HUES64 (cell line): ENCODE data around the gene FAM210B.
A peak's percentile ranks its signal among the peaks of the same experiment; 100 is the strongest.
"Not testable (repeated sequence)": the region's sequence is repeated elsewhere in the genome, so short reads cannot be mapped to it uniquely, and the experiment has no call there.

Source experiments
- H3K27ac ChIP-seq: 2 replicates; pipeline ENCODE4 v1.7.0; 2013; ENCODE audit warnings: low read depth, low read length, inconsistent platforms
- H3K27me3 ChIP-seq: 2 replicates; pipeline ENCODE4 v1.6.1; 2013; ENCODE audit warnings: mild to moderate bottlenecking, low read length; ENCODE audit not compliant: insufficient read depth
- H3K36me3 ChIP-seq: 2 replicates; pipeline ENCODE4 v1.6.1; 2013; ENCODE audit warnings: mild to moderate bottlenecking, low read length; ENCODE audit not compliant: insufficient read depth
- H3K4me1 ChIP-seq: 2 replicates; pipeline ENCODE4 v1.6.1; 2013; ENCODE audit warnings: mild to moderate bottlenecking, low read length, moderate library complexity; ENCODE audit not compliant: insufficient read depth
- H3K4me3 ChIP-seq: 2 replicates; pipeline ENCODE4 v1.5.1; 2013; ENCODE audit warnings: mild to moderate bottlenecking, low read length, moderate library complexity
- H3K9ac ChIP-seq: 2 replicates; pipeline ENCODE4 v1.6.1; 2013; ENCODE audit warnings: mild to moderate bottlenecking, low read depth, low read length
- H3K9me3 ChIP-seq: 2 replicates; pipeline ENCODE4 v1.6.1; 2013; ENCODE audit warnings: low read depth, low read length; ENCODE audit not compliant: insufficient read depth
- WGBS: fragments of 150-250, 120-280 bp; methylation state at CpG from one replicate; pipeline ENCODE4 v1.1.7; 2013; ENCODE audit warnings: missing lambda C conversion rate; 5-methylcytosine and 5-hydroxymethylcytosine counted together

Gene FAM210B

DNA sequence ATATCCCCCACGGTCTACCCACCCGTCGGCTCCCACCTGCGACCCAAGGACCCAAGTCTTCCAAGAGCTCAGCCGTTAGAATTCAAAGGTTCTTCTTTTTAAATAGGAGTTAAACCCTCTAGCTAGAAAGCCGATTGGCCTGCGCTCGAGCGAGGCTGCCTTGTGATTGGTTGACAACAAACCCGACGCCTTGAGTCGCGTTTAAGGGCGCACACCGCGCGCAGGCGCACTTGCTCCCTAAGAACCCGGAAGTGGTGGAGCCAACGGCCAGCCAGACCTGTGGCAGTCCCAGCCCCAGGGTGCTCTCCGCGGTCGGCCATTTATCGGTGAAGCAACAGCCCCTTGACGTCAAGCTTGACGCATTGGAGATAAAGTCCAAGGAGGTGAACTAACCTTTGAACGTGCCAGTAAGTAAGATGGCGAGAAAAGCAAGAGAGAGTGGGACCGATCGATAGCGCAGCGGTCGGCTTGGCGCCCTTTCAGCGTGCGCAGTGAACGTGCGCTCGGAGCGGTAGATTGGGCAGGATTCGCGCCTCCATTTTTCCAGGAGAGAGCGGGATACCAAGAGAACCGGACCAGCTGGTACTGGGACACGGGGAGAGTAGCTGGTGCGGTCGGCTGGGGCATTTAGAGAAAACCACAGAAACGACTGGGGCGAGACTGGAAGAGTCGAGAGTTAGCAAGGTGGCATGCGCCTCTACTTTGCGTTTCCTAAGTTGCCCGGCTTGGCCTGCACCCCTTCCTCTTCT, 33.5 kb downstream of the FAM210B start, which contains the start of the genes AURKA and CSTF1:
Gene AURKA (minus strand): TSS at position 84 of the 749 bp plus-strand sequence. CDS start 4,018 bp downstream, outside the sequence.
Gene CSTF1 (plus strand): TSS at position 514 of the 749 bp plus-strand sequence. CDS start 2,908 bp downstream, outside the sequence.
- Histone ChIP-seq H3K9ac (peak within 1 kb of the TSS; percentile 94), H3K36me3 (peaks cover 68% of the 10 kb centered on the region), H3K4me3 (peak within 1 kb of the TSS; percentile 88), H3K9me3 (no peaks in the 10 kb centered on the region), H3K4me1 (peaks cover 13% of the 10 kb centered on the region), H3K27me3 (no peaks in the 10 kb centered on the region), H3K27ac (peak within 1 kb of the TSS; percentile 91)
- under 1% methylated on average over 53 of the region's 53 CpGs for WGBS

- H3K36me3 ChIP-seq, result peaks cover 68% of the 10 kb centered on the region
- peak overlapping the region; percentile 88 for H3K4me3 ChIP-seq
- H3K4me1 ChIP-seq, result peaks cover 13% of the 10 kb centered on the region
- H3K9ac ChIP-seq, result peak overlapping the region; percentile 94
- peak overlapping the region; percentile 91 for H3K27ac ChIP-seq
- WGBS, result 4% methylated on average over 16 of the region's 18 CpGs
- no peaks in the 10 kb centered on the region for H3K9me3 ChIP-seq
- H3K27me3 ChIP-seq, result no peaks in the 10 kb centered on the region
These were observed 34.2 kb downstream of the FAM210B start for GRCh38 chr20:56392881-56393482.

GRCh38 chr20:56393653-56394052, 34.9 kb downstream of the FAM210B start:
- WGBS, result 73% methylated on average over 8 of the region's 8 CpGs
- Histone ChIP-seq H3K4me3 (peak overlapping the region; percentile 88), H3K36me3 (peaks cover 69% of the 10 kb centered on the region), H3K4me1 (peaks cover 13% of the 10 kb centered on the region), H3K9ac (peak overlapping the region; percentile 94), H3K27me3 (no peaks in the 10 kb centered on the region), H3K9me3 (no peaks in the 10 kb centered on the region), H3K27ac (no peak overlapping the region)

- no peak overlapping the region for H3K9ac ChIP-seq
- H3K4me3 ChIP-seq, result no peak overlapping the region
- no peaks in the 10 kb centered on the region for H3K9me3 ChIP-seq
- H3K36me3 ChIP-seq, result peaks cover 69% of the 10 kb centered on the region
- no peaks in the 10 kb centered on the region for H3K27me3 ChIP-seq
- WGBS, result 96% methylated on average over 4 of the region's 4 CpGs
- peaks cover 13% of the 10 kb centered on the region for H3K4me1 ChIP-seq
- H3K27ac ChIP-seq, result no peak overlapping the region
These were observed 36.4 kb downstream of the FAM210B start for GRCh38 chr20:56395166-56395565.

DNA sequence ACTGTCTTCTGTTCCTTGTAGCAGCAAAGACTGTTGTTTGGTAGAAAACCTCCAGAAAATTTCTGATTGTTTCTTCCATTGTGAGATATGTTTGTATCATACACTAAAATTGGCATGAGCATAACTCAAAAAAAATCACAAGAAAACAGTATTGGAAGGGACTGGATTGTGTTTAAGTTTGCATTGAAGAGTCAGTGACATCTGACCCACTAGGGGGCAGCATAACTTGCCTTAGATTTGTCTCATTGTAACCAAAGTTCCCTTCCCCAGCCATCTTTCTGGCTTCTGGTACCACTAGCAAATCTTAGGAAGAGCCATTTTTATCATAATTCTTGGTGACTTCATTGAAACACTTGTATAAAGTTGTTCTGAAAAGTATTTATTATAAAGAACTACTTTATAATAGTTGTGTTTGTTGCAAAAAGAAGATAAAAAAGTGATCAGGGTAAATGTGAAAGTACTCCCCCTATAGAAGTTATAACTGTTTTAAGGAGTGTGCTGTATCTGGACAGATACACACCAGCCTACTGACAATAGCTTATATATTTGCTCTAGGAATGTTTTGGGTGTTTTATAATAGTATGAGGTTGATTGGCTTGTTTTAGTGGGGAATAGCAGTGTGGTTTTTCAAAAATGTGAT, 41.3 kb downstream of the FAM210B start:
- no peaks in the 10 kb centered on the region for H3K9me3 ChIP-seq
- no peaks in the 10 kb centered on the region for H3K27me3 ChIP-seq
- no peak overlapping the region for H3K9ac ChIP-seq
- H3K4me3 ChIP-seq, result no peak overlapping the region
- no peak overlapping the region for H3K27ac ChIP-seq
- H3K36me3 ChIP-seq, result peaks cover 96% of the 10 kb centered on the region
- H3K4me1 ChIP-seq, result no peaks in the 10 kb centered on the region

GRCh38 chr20:56403465-56403864, 44.7 kb downstream of the FAM210B start:
- H3K4me1 ChIP-seq, result no peaks in the 10 kb centered on the region
- H3K9ac ChIP-seq, result no peak overlapping the region
- 97% methylated on average over 25 of the region's 26 CpGs for WGBS
- H3K9me3 ChIP-seq, result no peaks in the 10 kb centered on the region
- peaks cover 92% of the 10 kb centered on the region for H3K36me3 ChIP-seq
- no peak overlapping the region for H3K27ac ChIP-seq
- no peaks in the 10 kb centered on the region for H3K27me3 ChIP-seq
- H3K4me3 ChIP-seq, result no peak overlapping the region

GRCh38 chr20:56405356-56405755, 46.6 kb downstream of the FAM210B start:
- not testable (repeated sequence) for H3K4me3 ChIP-seq, H3K27ac ChIP-seq, H3K27me3 ChIP-seq, H3K9ac ChIP-seq, H3K9me3 ChIP-seq, H3K4me1 ChIP-seq
- WGBS, result 96% methylated on average over 12 of the region's 12 CpGs
- peaks cover 81% of the 10 kb centered on the region for H3K36me3 ChIP-seq

GRCh38 chr20:56406910-56407309, 48.1 kb downstream of the FAM210B start:
- Histone ChIP-seq H3K27me3 (no peaks in the 10 kb centered on the region), H3K9me3 (no peaks in the 10 kb centered on the region), H3K27ac (no peak overlapping the region), H3K4me3 (no peak overlapping the region), H3K36me3 (peaks cover 67% of the 10 kb centered on the region), H3K9ac (no peak overlapping the region), H3K4me1 (no peaks in the 10 kb centered on the region)
- WGBS, result 94% methylated on average over 3 of the region's 3 CpGs

GRCh38 chr20:56409521-56409920, 50.7 kb downstream of the FAM210B start:
- WGBS, result 90% methylated on average over 5 of the region's 5 CpGs
- Histone ChIP-seq H3K4me3 (no peak overlapping the region), H3K4me1 (no peaks in the 10 kb centered on the region), H3K9me3 (no peaks in the 10 kb centered on the region), H3K36me3 (peaks cover 42% of the 10 kb centered on the region), H3K27ac (no peak overlapping the region), H3K9ac (no peak overlapping the region), H3K27me3 (no peaks in the 10 kb centered on the region)

- 91% methylated on average over 1 of the region's 1 CpG for WGBS
- no peaks in the 10 kb centered on the region for H3K4me1 ChIP-seq
- H3K36me3 ChIP-seq, result peaks cover 38% of the 10 kb centered on the region
- H3K9ac ChIP-seq, result no peak overlapping the region
- H3K27ac ChIP-seq, result no peak overlapping the region
- no peaks in the 10 kb centered on the region for H3K27me3 ChIP-seq
- H3K9me3 ChIP-seq, result no peaks in the 10 kb centered on the region
- H3K4me3 ChIP-seq, result no peak overlapping the region
These were observed 51.2 kb downstream of the FAM210B start for GRCh38 chr20:56409956-56410355.

GRCh38 chr20:56411287-56411686, 52.5 kb downstream of the FAM210B start:
- H3K27ac ChIP-seq, H3K4me1 ChIP-seq, H3K4me3 ChIP-seq, H3K9me3 ChIP-seq, H3K27me3 ChIP-seq, H3K9ac ChIP-seq: not testable (repeated sequence)
- peaks cover 25% of the 10 kb centered on the region for H3K36me3 ChIP-seq
- WGBS, result 95% methylated on average over 7 of the region's 7 CpGs
